Urinary bladder (tissue), 4 donors: Measurements from ENCODE around the gene ADGRF4. TPM values are rescaled to one million over a fixed set of nuclear protein-coding genes. Genes with fewer than 3 reads are reported as not detected.

Experiments used
- DNase-seq: peaks from one replicate; pipeline ENCODE4 v3.0.0-alpha.2; 2015; ENCODE audit errors: extremely low spot score
- H3K27ac ChIP-seq: one replicate; pipeline ENCODE4 v1.5.1; 2013; ENCODE audit warnings: low read depth, mild to moderate bottlenecking, moderate library complexity
- H3K36me3 ChIP-seq: one replicate; pipeline ENCODE4 v1.6.1; 2013; ENCODE audit warnings: mild to moderate bottlenecking, moderate library complexity; ENCODE audit not compliant: insufficient read depth
- H3K4me1 ChIP-seq: one replicate; pipeline ENCODE4 v1.6.1; 2013; ENCODE audit warnings: mild to moderate bottlenecking, moderate library complexity; ENCODE audit not compliant: insufficient read depth
- H3K4me3 ChIP-seq: one replicate; pipeline ENCODE4 v1.5.1; 2013; ENCODE audit warnings: low read depth, low read length
- polyA plus RNA-seq: library from polyadenylated mRNA; stranded (reverse); fragments of 200-250 nt; gene quantifications from one replicate; pipeline ENCODE4 v1.2.3, GENCODE V29; 2013
- total RNA-seq: library from RNA; depleted of rRNA; stranded (reverse); fragments of >200 nt; gene quantifications from one replicate; pipeline ENCODE4 v1.2.3, GENCODE V29; 2014
- donor health status: healthy with polysubstance abuse.
- donor health status: healthy.

ADGRF4 gene
- total and polyA plus RNA-seq, 2 donors = 1.2 to 3.2 TPM

GRCh38 chr6:47769982-47770381 lies 71.6 kb downstream of the ADGRF4 start:
- no peaks in the 10 kb centered on the region for H3K4me1 ChIP-seq
- no peak for DNase-seq
- no peak overlapping the region for H3K4me3 ChIP-seq
- no peak overlapping the region for H3K27ac ChIP-seq
- H3K36me3 ChIP-seq = no peaks in the 10 kb centered on the region

Other genes with a start within 250 kb of the ADGRF4 start
- gene CD2AP, start 220.8 kb upstream of the ADGRF4 start, total RNA-seq = 68.3 TPM
- gene CD2AP, start 220.8 kb upstream of the ADGRF4 start, polyA plus RNA-seq = 10.1 TPM
- gene OPN5, start 83.5 kb downstream of the ADGRF4 start, total RNA-seq = 0.05 TPM
- not detected for gene OPN5, start 83.5 kb downstream of the ADGRF4 start, polyA plus RNA-seq